Measurements from ENCODE around the gene COG3. TPM values are rescaled to one million over a fixed set of nuclear protein-coding genes. Genes with fewer than 3 reads are reported as not detected.
"Not testable (repeated sequence)": the region's sequence is repeated elsewhere in the genome, so short reads cannot be mapped to it uniquely, and the experiment has no call there.

Gene COG3
- total and polyA plus RNA-seq, 7 donors, result 22.9 to 30.7 (median 28.0) TPM

DNA sequence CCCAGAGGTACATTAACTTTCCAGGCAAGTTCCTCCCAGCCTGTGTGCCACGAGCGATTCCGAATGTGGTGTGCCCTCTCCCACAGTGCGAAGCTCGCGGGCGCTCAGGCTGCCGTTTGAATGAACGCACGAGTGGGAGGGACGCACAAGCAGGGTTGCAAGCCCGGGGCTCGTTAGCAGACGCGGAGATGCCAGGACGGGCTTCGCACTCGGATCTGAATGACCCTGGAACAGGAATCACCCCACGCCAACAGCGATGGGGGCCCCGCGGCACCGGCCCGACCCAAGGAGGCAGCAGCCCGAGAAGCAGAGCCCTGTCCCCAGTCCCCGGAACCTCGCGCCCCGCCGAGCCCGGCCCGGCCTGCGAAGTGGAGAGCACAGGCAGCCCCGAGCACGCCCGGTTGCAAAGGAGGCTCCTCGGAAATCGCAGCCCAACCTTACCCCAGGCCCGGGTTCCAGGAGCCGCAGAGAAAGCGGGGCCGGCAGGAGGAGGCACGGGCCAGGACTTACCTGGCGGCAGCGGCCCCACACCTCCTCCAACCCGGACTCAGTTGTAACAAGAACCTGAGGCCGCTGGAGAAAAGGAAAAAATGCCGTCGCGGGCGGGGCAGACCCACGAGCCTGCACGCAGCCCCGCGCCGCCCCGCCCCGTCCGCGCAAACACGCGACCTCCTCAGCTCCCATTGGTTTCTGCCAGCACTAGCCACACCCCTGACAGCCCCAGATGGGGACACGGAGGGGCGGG is 46.8 kb upstream of the COG3 start, which contains the start of gene SLC25A30:
TSS of gene SLC25A30 (minus strand) at position 584 of the 745 bp plus-strand sequence. CDS start 6,948 bp downstream, outside the sequence.
- Histone ChIP-seq H3K9me3 (no peaks in the 10 kb centered on the region), H3K27ac (peak within 1 kb of the TSS; percentile 90 to 92 (median 92)), H3K4me1 (peaks cover 0 to 41% (median 29%) of the 10 kb centered on the region in 4 donors), H3K4me3 (peak within 1 kb of the TSS; percentile 45 to 78 (median 72)), H3K36me3 (no peaks in the 10 kb centered on the region), H3K27me3 (no peaks in the 10 kb centered on the region)
- intact Hi-C loops (cut with DNase I), result loop anchor here (1.0 to 5.0 kb wide), 2 partner anchors 46 kb away; partner anchors contain the start of gene COG3
- DNase-seq, result peak; percentile 98
- WGBS, 2 donors, result 0% methylated on average over 64 of the region's 64 CpGs
- TF ChIP-seq POLR2AphosphoS5 (IDR thresholded peaks at IDR 0.05) (peak; percentile 26 to 86 (median 72)), EP300 (IDR thresholded peaks at IDR 0.05) (no peak), POLR2A (IDR thresholded peaks at IDR 0.05) (peak; percentile 29 to 40)

DNA sequence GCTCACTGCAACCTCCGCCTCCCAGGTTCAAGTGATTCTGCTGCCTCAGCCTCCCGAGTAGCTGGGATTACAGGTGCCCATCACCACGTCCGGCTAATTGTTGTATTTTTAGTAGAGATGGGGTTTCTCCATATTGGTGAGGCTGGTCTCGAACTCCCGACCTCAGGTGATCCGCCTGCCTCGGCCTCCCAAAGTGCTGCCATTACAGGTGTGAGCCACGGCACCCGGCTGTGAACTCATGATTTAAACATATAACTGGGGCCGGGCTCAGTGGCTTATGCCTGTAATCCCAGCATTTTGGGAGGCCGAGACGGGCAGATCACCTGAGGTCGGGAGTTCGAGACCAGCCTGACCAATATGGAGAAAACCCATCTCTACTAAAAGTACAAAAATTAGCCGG is 45.4 kb upstream of the COG3 start:
- H3K36me3 ChIP-seq, H3K27ac ChIP-seq, H3K4me3 ChIP-seq, DNase-seq, H3K27me3 ChIP-seq, H3K9me3 ChIP-seq: not testable (repeated sequence)
- WGBS, 2 donors, result 96 to 97% methylated on average over 16 of the region's 16 CpGs
- intact Hi-C loops (cut with DNase I), result loop anchor here (5.0 kb wide), 1 partner anchor 47 kb away; no protein-coding TSS in a partner anchor
- H3K4me1 ChIP-seq, result peaks cover 0 to 33% (median 24%) of the 10 kb centered on the region in 4 donors

DNA sequence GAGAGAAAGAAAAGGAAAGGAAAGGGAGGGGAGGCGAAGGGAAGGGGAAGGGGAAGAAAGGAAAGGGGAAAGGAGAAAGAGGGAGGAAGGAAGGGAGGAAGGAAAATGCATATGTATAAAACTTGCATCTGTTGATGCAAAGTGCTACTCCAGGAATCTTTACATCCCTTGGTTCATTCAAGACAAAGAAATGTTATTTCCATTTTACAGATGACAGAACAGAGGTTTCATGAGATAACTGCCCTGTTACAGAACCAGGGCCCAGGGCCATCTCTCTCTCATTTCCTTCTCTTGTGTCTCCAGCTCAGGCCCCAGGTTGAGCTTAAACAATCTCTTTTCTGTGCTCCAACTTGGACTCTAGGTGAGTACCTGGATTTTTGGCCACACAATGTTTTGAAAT is 44.8 kb upstream of the COG3 start:
- no peak overlapping the region for H3K27ac ChIP-seq
- H3K27me3 ChIP-seq, result no peaks in the 10 kb centered on the region
- peaks cover 0 to 28% (median 19%) of the 10 kb centered on the region in 4 donors for H3K4me1 ChIP-seq
- no peak overlapping the region for H3K4me3 ChIP-seq
- intact Hi-C loops (cut with DNase I), result loop anchor here (5.0 kb wide), 1 partner anchor 48 kb away; no protein-coding TSS in a partner anchor
- no peaks in the 10 kb centered on the region for H3K36me3 ChIP-seq
- 100% methylated on average over 1 of the region's 1 CpG for WGBS, 2 donors
- TF ChIP-seq POLR2A (IDR thresholded peaks at IDR 0.05) (no peak), POLR2AphosphoS5 (IDR thresholded peaks at IDR 0.05) (no peak), EP300 (IDR thresholded peaks at IDR 0.05) (no peak)
- TF ChIP-seq, protein P1, sequence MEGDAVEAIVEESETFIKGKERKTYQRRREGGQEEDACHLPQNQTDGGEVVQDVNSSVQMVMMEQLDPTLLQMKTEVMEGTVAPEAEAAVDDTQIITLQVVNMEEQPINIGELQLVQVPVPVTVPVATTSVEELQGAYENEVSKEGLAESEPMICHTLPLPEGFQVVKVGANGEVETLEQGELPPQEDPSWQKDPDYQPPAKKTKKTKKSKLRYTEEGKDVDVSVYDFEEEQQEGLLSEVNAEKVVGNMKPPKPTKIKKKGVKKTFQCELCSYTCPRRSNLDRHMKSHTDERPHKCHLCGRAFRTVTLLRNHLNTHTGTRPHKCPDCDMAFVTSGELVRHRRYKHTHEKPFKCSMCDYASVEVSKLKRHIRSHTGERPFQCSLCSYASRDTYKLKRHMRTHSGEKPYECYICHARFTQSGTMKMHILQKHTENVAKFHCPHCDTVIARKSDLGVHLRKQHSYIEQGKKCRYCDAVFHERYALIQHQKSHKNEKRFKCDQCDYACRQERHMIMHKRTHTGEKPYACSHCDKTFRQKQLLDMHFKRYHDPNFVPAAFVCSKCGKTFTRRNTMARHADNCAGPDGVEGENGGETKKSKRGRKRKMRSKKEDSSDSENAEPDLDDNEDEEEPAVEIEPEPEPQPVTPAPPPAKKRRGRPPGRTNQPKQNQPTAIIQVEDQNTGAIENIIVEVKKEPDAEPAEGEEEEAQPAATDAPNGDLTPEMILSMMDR (IDR thresholded peaks at IDR 0.05), result no peak
- DNase-seq, result no peak
- H3K9me3 ChIP-seq, result no peaks in the 10 kb centered on the region

DNA sequence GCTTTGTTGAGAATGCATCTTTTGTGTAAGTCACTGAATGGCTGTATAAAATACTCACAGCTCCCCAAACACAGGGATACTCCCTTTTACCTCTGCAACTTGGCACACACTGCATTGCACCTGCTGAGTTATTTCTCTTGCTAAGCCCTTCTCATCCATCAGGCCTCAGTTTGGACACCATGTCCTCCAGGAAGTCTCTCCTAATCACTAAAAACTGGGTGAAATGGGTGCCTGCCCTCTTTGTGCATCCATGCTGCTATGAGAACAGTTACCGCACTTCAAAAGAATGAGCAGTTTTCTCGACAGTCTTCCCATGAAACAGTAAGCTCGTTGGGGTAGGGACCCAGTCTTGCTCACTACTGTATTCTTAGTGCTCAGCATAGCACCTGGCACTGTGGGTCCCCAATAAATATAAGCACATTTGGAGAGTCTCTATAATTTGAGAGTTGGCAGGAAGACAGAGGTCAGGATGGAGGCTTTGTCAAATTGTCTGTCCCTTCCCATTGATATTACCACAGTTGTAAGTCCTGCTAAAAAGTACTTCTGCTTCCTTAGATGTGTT is 41.9 kb upstream of the COG3 start:
- no peak for DNase-seq
- TF ChIP-seq, protein P1 (IDR thresholded peaks at IDR 0.05), result no peak
- no peak for TF ChIP-seq POLR2A (IDR thresholded peaks at IDR 0.05)
- no peak for TF ChIP-seq EP300 (IDR thresholded peaks at IDR 0.05)
- no peak for TF ChIP-seq POLR2AphosphoS5 (IDR thresholded peaks at IDR 0.05)
- Histone ChIP-seq H3K27me3 (no peaks in the 10 kb centered on the region), H3K27ac (no peak overlapping the region), H3K9me3 (no peaks in the 10 kb centered on the region), H3K4me1 (peaks cover 0 to under 1% (median 0%) of the 10 kb centered on the region in 4 donors), H3K36me3 (no peaks in the 10 kb centered on the region), H3K4me3 (no peak overlapping the region)
- intact Hi-C loops (cut with DNase I), result no loop called here
- 24 to 63% methylated on average over 3 of the region's 3 CpGs for WGBS, 2 donors

DNA sequence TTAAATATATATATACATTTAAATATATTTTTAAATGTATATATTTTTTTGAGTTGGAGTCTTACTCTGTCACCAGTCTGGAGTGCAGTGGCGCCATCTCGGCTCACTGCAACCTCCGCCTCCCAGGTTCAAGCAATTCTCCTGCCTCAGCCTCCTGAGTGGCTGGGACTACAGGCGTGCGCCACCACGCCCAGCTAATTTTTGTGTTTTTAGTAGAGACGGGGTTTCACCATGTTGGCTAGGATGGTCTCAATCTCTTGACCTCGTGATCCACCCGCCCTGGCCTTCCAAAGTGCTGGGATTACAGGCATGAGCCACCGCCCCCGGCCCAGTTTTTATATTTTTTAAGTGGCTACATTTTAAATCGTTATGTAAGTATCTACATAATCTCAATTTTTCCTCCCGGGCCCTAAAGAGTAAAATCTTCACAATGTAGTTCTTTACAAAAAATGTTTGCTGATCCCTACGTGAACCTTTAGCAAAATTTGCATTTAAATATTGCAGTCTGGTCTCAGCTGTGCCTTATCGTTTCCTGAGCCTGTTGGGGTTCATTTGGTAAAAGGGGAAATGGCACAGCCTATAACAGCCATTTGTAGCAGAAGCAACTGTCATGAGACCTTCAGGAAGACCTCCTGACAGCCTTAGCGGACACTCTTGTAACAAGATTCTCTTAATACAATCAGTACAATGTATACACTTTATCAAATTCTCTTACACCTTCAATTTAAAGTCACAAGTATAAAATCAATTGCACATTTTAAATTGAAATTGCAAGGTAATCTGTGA is 38.5 kb upstream of the COG3 start:
- H3K27ac ChIP-seq; H3K4me1 ChIP-seq; DNase-seq; H3K36me3 ChIP-seq; H3K4me3 ChIP-seq; intact Hi-C loops (cut with DNase I); H3K27me3 ChIP-seq; H3K9me3 ChIP-seq: not testable (repeated sequence)
- 83 to 91% methylated on average over 16 of the region's 16 CpGs for WGBS, 2 donors
